HepG2 (cell line): ENCODE data around the gene AKT3. TPM values are rescaled to one million over a fixed set of nuclear protein-coding genes. Genes with fewer than 3 reads are reported as not detected.

Experiments
- ATAC-seq: fragments of 200-7000 bp; cut with Tn5 transposase; 3 replicates; pipeline ENCODE4 v1.9.1; 2020; ENCODE audit warnings: mild to moderate bottlenecking, moderate library complexity
- BruUV-seq: library from RNA; stranded (reverse); fragments of 400-500 nt; replicated peaks from 2 replicates; lab custom pipeline; 2021; lab: Mats Ljungman, UMichigan
- CTCF ChIA-PET: fragments of 300-600 bp; formaldehyde crosslinking; extraction: SDS; loops from one replicate; lab custom pipeline; 2021; ENCODE audit warnings: low total read pairs, inconsistent platforms, low intra/inter-chr PET ratio; lab: Yijun Ruan, JAX
- POLR2A ChIA-PET: fragments of 350-600 bp; sonication (Branson Sonifier 250); formaldehyde crosslinking; loops from one replicate; lab custom pipeline; 2020; ENCODE audit warnings: antibody characterized with exemption, inconsistent platforms; lab: Yijun Ruan, JAX
- DNase-seq: peaks from one replicate; pipeline ENCODE4 v3.0.0-alpha.2; 2015; ENCODE audit warnings: low spot score
- FAIRE-seq: peaks from 3 replicates; lab custom pipeline; 2011; peaks lifted over from hg19 to GRCh38; lab: Jason Lieb, UNC
- H2AFZ ChIP-seq: one replicate; pipeline ENCODE4 v1.6.1; 2011; ENCODE audit warnings: low read length, inconsistent platforms
- H3K27ac ChIP-seq: fragments of 300-600 bp; 3 replicates; pipeline ENCODE4 v1.8.0; 2011; ENCODE audit warnings: mixed run types, mild to moderate bottlenecking, mixed read lengths, low read length, inconsistent platforms; ENCODE audit not compliant: insufficient read depth; ENCODE audit errors: extremely low read length
- H3K27me3 ChIP-seq, 2 experiments: fragments of 200-600 bp in 1 of 2; 2 replicates in 1 of 2; 3 replicates in 1 of 2; pipeline versions ENCODE4 v1.6.0 to v1.8.0; 2011; ENCODE audit warnings: low read length in 2 of 2, mild to moderate bottlenecking in 2 of 2, moderate library complexity in 2 of 2, inconsistent platforms in 1 of 2; ENCODE audit not compliant: insufficient read depth in 2 of 2, control insufficient read depth in 1 of 2
- H3K36me3 ChIP-seq, 2 experiments: fragments of 200-600 bp in 1 of 2; replicated peaks in 1 of 2; 2 replicates in 1 of 2; 3 replicates in 1 of 2; pipeline versions ENCODE4 v1.5.1 to v1.8.0; 2011; ENCODE audit warnings: low read length in 2 of 2, inconsistent platforms in 1 of 2; ENCODE audit not compliant: insufficient read depth in 2 of 2, control insufficient read depth in 1 of 2
- H3K4me1 ChIP-seq: 2 replicates; pipeline ENCODE4 v1.5.1; 2012; ENCODE audit warnings: low read length, inconsistent platforms; ENCODE audit not compliant: insufficient read depth
- H3K4me2 ChIP-seq: 2 replicates; pipeline ENCODE4 v1.6.0; 2011; ENCODE audit warnings: low read depth, low read length, inconsistent platforms
- H3K4me3 ChIP-seq, 3 experiments: fragments of 200-600 bp in 1 of 3; sonication (generic), shearing (Covaris generic) in 1 of 3; replicated peaks in 1 of 3; 2 replicates each; pipeline ENCODE4 v1.5.1; 2011 to 2016; ENCODE audit warnings: low read length in 3 of 3, inconsistent platforms in 2 of 3, low read depth in 2 of 3, mild to moderate bottlenecking in 2 of 3, control low read depth in 1 of 3, mixed read lengths in 1 of 3; ENCODE audit not compliant: insufficient read depth in 1 of 3
- H3K79me2 ChIP-seq: one replicate; pipeline ENCODE4 v1.6.1; 2011; ENCODE audit warnings: low read length, inconsistent platforms; ENCODE audit not compliant: insufficient read depth
- H3K9ac ChIP-seq: 2 replicates; pipeline ENCODE4 v1.6.0; 2011; ENCODE audit warnings: mild to moderate bottlenecking, low read depth, low read length, inconsistent platforms; ENCODE audit not compliant: insufficient read depth
- H3K9me3 ChIP-seq: 2 replicates; pipeline ENCODE4 v1.5.1; 2012; ENCODE audit warnings: mild to moderate bottlenecking, low read length
- H4K20me1 ChIP-seq: 2 replicates; pipeline ENCODE4 v1.6.0; 2011; ENCODE audit warnings: inconsistent platforms, mild to moderate bottlenecking, low read length, moderate library complexity; ENCODE audit not compliant: insufficient read depth
- FOSL1 ChIP-seq: sonication (generic); formaldehyde crosslinking; IDR thresholded peaks from 2 replicates; pipeline ENCODE4 v1.9.0; 2021; ENCODE audit warnings: missing genetic modification reagents, borderline replicate concordance
- HES4 ChIP-seq: sonication (generic); formaldehyde crosslinking; IDR thresholded peaks from 2 replicates; pipeline ENCODE4 v1.9.0; 2021; ENCODE audit warnings: mild to moderate bottlenecking, missing genetic modification reagents, borderline replicate concordance
- REL ChIP-seq: sonication (generic); formaldehyde crosslinking; conservative IDR thresholded peaks from 2 replicates; pipeline ENCODE4 v1.8.0; 2022; ENCODE audit warnings: mild to moderate bottlenecking, missing genetic modification reagents, moderate library complexity
- RFXANK ChIP-seq: IDR thresholded peaks from 2 replicates; pipeline ENCODE4 v1.6.1; 2016
- ZNF558 ChIP-seq: sonication (generic); formaldehyde crosslinking; IDR thresholded peaks from 2 replicates; pipeline ENCODE4 v1.9.0; 2022; ENCODE audit warnings: mild to moderate bottlenecking, missing genetic modification reagents, borderline replicate concordance
- ZNF670 ChIP-seq: sonication (generic); formaldehyde crosslinking; IDR thresholded peaks from 2 replicates; pipeline ENCODE4 v1.8.0; 2022; ENCODE audit warnings: mild to moderate bottlenecking, missing genetic modification reagents, borderline replicate concordance
- WGBS: methylation state at CpG from one replicate; pipeline ENCODE4 v1.1.6; 2017; ENCODE audit warnings: low lambda C conversion rate; 5-methylcytosine and 5-hydroxymethylcytosine counted together
- in situ Hi-C: cut with HindIII; loops from 2 replicates; pipeline ENCODE4 v1.10.0; 2017; ENCODE audit warnings: low pct_unique_long_range_greater_than_20kb; ENCODE audit not compliant: extremely low pct_ligation_motif_present
- intact Hi-C: fragments of 100-400 bp; cut with micrococcal nuclease; formaldehyde crosslinking; loops from one replicate; pipeline ENCODE4 v1.10.0; 2022; ENCODE audit not compliant: unreplicated experiment
- polyA plus RNA-seq, 8 experiments: library from polyadenylated mRNA; depleted of rRNA in 3 of 8; stranded (reverse) in 7 of 8; unstranded in 1 of 8; fragments of >200 nt; fragmentation: Illumina TruSeq in 4 of 8; extraction: Trizol in 4 of 8; gene quantifications; 2 replicates each; pipeline versions ENCODE4 v1.2.1 to v1.2.3, GENCODE V29; 2011 to 2016; ENCODE audit warnings: low read depth in 4 of 8, missing spikeins in 1 of 8, mixed read lengths in 1 of 8; ENCODE audit not compliant: insufficient read depth in 1 of 8
- total RNA-seq, 5 experiments: library from RNA; depleted of rRNA; stranded (reverse); fragments of >200 nt; fragmentation: Illumina TruSeq; extraction: Trizol; gene quantifications; 2 replicates each; pipeline ENCODE4 v1.2.3, GENCODE V29; 2016; ENCODE audit warnings: low read depth in 1 of 5
- TF ChIP-seq, protein P1 (sequence below): sonication (generic); formaldehyde crosslinking; IDR thresholded peaks from 2 replicates; pipeline ENCODE4 v1.4.0; 2020; ENCODE audit warnings: missing genetic modification reagents
- TF ChIP-seq, protein P2 (sequence below): sonication (generic); formaldehyde crosslinking; IDR thresholded peaks from 2 replicates; pipeline ENCODE4 v1.4.0; 2020; ENCODE audit warnings: missing genetic modification reagents, borderline replicate concordance
- TF ChIP-seq, protein P3 (sequence below): sonication (generic); formaldehyde crosslinking; IDR thresholded peaks from 2 replicates; pipeline ENCODE4 v1.4.0; 2020; ENCODE audit warnings: mild to moderate bottlenecking, missing genetic modification reagents, borderline replicate concordance

Gene AKT3
- total and polyA plus RNA-seq, 2 of the 13 experiments (the other 11 are each of a cell fraction or from before 2014, with no cell fraction given): 0.07 TPM

DNA sequence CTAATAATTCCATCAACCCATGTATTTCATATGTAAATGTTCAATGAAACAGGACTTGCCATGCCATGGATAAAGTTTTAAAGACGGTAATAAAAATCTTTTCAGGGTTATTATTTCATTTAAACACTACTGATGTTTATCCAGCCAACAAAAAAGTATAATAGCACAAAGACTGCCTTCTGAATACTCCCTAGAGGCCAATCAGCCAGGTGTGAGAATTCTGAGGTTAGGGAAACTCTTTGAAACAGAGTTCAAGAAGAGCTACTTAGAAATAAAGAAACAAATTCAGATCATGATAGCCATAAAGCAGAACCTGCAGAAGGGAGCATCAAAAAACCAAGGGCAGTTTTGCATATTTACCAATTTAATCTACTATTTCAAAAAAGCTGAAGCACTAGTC, 48.7 kb downstream of the AKT3 start:
- Histone ChIP-seq H3K36me3 (no peaks in the 10 kb centered on the region), H3K27ac (no peak overlapping the region), H2AFZ (no peak overlapping the region), H3K4me1 (no peaks in the 10 kb centered on the region), H4K20me1 (no peaks in the 10 kb centered on the region), H3K79me2 (no peaks in the 10 kb centered on the region), H3K27me3 (no peaks in the 10 kb centered on the region), H3K9ac (no peak overlapping the region), H3K4me3 (no peak overlapping the region), H3K9me3 (no peaks in the 10 kb centered on the region), H3K4me2 (no peak overlapping the region)
- BruUV-seq: no TSS peak
- 3% methylated on average over 1 of the region's 1 CpG for WGBS
- in situ Hi-C loops: no loop called here
- POLR2A ChIA-PET: no interaction called here
- TF ChIP-seq, protein P1, sequence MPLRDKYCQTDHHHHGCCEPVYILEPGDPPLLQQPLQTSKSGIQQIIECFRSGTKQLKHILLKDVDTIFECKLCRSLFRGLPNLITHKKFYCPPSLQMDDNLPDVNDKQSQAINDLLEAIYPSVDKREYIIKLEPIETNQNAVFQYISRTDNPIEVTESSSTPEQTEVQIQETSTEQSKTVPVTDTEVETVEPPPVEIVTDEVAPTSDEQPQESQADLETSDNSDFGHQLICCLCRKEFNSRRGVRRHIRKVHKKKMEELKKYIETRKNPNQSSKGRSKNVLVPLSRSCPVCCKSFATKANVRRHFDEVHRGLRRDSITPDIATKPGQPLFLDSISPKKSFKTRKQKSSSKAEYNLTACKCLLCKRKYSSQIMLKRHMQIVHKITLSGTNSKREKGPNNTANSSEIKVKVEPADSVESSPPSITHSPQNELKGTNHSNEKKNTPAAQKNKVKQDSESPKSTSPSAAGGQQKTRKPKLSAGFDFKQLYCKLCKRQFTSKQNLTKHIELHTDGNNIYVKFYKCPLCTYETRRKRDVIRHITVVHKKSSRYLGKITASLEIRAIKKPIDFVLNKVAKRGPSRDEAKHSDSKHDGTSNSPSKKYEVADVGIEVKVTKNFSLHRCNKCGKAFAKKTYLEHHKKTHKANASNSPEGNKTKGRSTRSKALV (CRISPR knock-in tag): no peak
- FAIRE-seq (no peak), ATAC-seq (no peak), DNase-seq (no peak)
- intact Hi-C loops: no loop called here
- CTCF ChIA-PET: no interaction called here

DNA sequence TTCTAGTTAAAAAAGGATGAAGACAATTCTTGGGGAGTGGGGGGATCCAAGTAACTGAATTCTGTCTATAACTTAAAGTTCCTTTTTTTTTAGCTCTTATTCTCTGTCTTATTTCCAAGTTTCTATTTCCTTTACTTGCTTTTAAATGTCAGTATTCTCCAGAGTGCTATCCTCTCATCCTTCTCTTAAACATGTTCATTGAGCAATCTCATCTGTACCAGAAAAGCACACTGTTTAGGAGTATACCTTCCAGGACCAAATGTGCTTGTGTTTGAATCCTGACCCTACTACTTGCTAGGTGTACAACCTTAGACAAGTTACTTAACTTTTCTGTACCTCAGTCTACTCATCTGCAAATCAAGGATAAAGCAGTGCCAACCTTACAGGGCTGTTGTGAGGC, 50.1 kb downstream of the AKT3 start:
- Histone ChIP-seq H3K36me3 (no peaks in the 10 kb centered on the region), H3K27ac (no peak overlapping the region), H3K27me3 (no peaks in the 10 kb centered on the region), H3K4me2 (no peak overlapping the region), H3K4me3 (no peak overlapping the region), H2AFZ (no peak overlapping the region), H3K9me3 (no peaks in the 10 kb centered on the region), H4K20me1 (no peaks in the 10 kb centered on the region), H3K79me2 (no peaks in the 10 kb centered on the region), H3K4me1 (no peaks in the 10 kb centered on the region), H3K9ac (no peak overlapping the region)
- intact Hi-C loops (no loop called here), in situ Hi-C loops (no loop called here)
- FAIRE-seq (no peak), DNase-seq (no peak), ATAC-seq (no peak)
- ChIA-PET POLR2A (no interaction called here), CTCF (no interaction called here)
- BruUV-seq: no TSS peak
- TF ChIP-seq, protein P2, sequence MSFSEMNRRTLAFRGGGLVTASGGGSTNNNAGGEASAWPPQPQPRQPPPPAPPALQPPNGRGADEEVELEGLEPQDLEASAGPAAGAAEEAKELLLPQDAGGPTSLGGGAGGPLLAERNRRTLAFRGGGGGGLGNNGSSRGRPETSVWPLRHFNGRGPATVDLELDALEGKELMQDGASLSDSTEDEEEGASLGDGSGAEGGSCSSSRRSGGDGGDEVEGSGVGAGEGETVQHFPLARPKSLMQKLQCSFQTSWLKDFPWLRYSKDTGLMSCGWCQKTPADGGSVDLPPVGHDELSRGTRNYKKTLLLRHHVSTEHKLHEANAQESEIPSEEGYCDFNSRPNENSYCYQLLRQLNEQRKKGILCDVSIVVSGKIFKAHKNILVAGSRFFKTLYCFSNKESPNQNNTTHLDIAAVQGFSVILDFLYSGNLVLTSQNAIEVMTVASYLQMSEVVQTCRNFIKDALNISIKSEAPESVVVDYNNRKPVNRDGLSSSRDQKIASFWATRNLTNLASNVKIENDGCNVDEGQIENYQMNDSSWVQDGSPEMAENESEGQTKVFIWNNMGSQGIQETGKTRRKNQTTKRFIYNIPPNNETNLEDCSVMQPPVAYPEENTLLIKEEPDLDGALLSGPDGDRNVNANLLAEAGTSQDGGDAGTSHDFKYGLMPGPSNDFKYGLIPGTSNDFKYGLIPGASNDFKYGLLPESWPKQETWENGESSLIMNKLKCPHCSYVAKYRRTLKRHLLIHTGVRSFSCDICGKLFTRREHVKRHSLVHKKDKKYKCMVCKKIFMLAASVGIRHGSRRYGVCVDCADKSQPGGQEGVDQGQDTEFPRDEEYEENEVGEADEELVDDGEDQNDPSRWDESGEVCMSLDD (CRISPR knock-in tag): no peak
- TF ChIP-seq ZNF670 (CRISPR knock-in tag) (no peak), HES4 (CRISPR knock-in tag) (no peak), RFXANK (CRISPR knock-in tag) (no peak), REL (no peak), ZNF558 (no peak), FOSL1 (CRISPR knock-in tag) (no peak)
- TF ChIP-seq, protein P3, sequence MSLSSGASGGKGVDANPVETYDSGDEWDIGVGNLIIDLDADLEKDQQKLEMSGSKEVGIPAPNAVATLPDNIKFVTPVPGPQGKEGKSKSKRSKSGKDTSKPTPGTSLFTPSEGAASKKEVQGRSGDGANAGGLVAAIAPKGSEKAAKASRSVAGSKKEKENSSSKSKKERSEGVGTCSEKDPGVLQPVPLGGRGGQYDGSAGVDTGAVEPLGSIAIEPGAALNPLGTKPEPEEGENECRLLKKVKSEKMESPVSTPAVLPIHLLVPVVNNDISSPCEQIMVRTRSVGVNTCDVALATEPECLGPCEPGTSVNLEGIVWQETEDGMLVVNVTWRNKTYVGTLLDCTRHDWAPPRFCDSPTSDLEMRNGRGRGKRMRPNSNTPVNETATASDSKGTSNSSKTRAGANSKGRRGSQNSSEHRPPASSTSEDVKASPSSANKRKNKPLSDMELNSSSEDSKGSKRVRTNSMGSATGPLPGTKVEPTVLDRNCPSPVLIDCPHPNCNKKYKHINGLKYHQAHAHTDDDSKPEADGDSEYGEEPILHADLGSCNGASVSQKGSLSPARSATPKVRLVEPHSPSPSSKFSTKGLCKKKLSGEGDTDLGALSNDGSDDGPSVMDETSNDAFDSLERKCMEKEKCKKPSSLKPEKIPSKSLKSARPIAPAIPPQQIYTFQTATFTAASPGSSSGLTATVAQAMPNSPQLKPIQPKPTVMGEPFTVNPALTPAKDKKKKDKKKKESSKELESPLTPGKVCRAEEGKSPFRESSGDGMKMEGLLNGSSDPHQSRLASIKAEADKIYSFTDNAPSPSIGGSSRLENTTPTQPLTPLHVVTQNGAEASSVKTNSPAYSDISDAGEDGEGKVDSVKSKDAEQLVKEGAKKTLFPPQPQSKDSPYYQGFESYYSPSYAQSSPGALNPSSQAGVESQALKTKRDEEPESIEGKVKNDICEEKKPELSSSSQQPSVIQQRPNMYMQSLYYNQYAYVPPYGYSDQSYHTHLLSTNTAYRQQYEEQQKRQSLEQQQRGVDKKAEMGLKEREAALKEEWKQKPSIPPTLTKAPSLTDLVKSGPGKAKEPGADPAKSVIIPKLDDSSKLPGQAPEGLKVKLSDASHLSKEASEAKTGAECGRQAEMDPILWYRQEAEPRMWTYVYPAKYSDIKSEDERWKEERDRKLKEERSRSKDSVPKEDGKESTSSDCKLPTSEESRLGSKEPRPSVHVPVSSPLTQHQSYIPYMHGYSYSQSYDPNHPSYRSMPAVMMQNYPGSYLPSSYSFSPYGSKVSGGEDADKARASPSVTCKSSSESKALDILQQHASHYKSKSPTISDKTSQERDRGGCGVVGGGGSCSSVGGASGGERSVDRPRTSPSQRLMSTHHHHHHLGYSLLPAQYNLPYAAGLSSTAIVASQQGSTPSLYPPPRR (CRISPR knock-in tag): no peak
